Activated CD4-positive, alpha-beta memory T cell treated with anti-CD3 and anti-CD28 coated beads for 36 hours (primary cell): ENCODE results near the gene COIL. TPM values are rescaled to one million over a fixed set of nuclear protein-coding genes. Genes with fewer than 3 reads are reported as not detected.
A peak's percentile ranks its signal among the peaks of the same experiment; 100 is the strongest.
"Not testable (repeated sequence)": the region's sequence is repeated elsewhere in the genome, so short reads cannot be mapped to it uniquely, and the experiment has no call there.

Experiments used
- CTCF ChIA-PET: fragments of 350-600 bp; sonication (Branson Sonifier 250); formaldehyde crosslinking; loops from one replicate; lab custom pipeline; 2021; ENCODE audit warnings: antibody characterized with exemption, inconsistent platforms; lab: Charles Lee
- POLR2A ChIA-PET: fragments of 350-600 bp; sonication (Branson Sonifier 250); formaldehyde crosslinking; loops from one replicate; lab custom pipeline; 2021; ENCODE audit warnings: antibody characterized with exemption; lab: Charles Lee
- DNase-seq: peaks from one replicate; pipeline ENCODE4 v3.0.0-alpha.2; 2020
- H3K27ac Mint-ChIP-seq: one replicate; pipeline ENCODE4 v1.8.0; 2021; ENCODE audit warnings: mixed read lengths
- H3K27me3 Mint-ChIP-seq: one replicate; pipeline ENCODE4 v1.8.0; 2021; ENCODE audit warnings: mixed read lengths
- H3K36me3 Mint-ChIP-seq: one replicate; pipeline ENCODE4 v1.8.0; 2021; ENCODE audit warnings: mixed read lengths
- H3K4me1 Mint-ChIP-seq: one replicate; pipeline ENCODE4 v1.8.0; 2021; ENCODE audit warnings: low read depth, mixed read lengths
- H3K4me3 Mint-ChIP-seq: one replicate; pipeline ENCODE4 v1.8.0; 2021; ENCODE audit warnings: mild to moderate bottlenecking, mixed read lengths
- H3K9me3 Mint-ChIP-seq: one replicate; pipeline ENCODE4 v1.8.0; 2021; ENCODE audit warnings: mixed read lengths
- intact Hi-C: fragments of 100-400 bp; cut with micrococcal nuclease; formaldehyde crosslinking; loops from one replicate; pipeline ENCODE4 v1.15.1; 2023
- total RNA-seq, 2 experiments: library from RNA; stranded (reverse); gene quantifications; one replicate each; pipeline ENCODE4 v1.2.3, GENCODE V29; 2021

COIL gene
- total RNA-seq, 2 experiments from 2014 or later: 16.9 TPM

DNA sequence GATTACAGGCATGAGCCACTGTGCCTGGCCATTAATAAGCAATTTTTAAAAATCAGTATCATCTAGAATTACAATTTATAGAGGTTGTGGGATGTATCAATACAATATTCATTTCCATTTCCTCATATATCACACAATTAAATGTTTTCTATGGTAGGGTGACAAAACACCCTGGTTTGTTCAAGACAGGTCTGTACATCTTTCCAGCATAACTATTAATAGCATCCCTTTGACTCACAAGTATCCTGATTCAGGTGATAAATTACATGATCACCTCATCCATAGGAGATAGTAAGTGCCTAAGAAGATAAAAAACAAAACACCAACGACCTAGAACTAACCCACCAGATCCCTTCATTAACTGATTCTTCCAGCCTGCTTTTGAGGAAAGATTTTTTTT, 13.1 kb downstream of the COIL start:
- Mint-ChIP-seq H3K36me3 (peaks cover 27% of the 10 kb centered on the region), H3K4me3 (no peak overlapping the region), H3K9me3 (no peaks in the 10 kb centered on the region), H3K27me3 (no peaks in the 10 kb centered on the region), H3K4me1 (no peaks in the 10 kb centered on the region), H3K27ac (no peak overlapping the region)
- ChIA-PET CTCF (interaction anchor here (0.6 kb wide), 2 partner anchors 12 to 34 kb away, joined by 3 read pairs; no protein-coding TSS in a partner anchor), POLR2A (no interaction called here)
- intact Hi-C loops: no loop called here
- no peak for DNase-seq

DNA sequence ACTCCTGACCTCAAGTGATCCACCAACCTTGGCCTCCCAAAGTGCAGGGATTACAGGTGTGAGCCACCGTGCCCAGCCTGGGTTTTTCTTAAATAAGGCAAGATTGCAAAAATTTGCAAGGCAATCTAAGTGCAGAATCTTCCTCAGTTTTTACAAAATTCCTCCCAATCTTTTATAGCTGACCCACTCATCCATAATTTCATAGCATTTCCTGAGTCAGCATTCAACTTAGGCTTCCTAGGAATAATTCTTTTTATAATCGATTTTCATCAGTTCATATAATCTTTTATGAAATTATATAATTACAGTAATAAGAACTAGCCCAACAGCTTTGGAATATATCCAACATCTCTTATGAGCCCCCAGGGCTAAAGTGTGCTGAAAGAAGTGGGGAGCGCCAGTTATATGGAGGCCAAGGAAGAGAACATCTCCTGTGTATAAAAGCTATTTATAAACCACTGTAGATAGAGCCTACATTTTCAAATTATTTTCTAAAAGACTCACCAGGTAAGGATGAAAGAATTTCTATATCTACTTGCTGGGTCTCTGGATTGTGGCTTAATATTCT, 14.8 kb downstream of the COIL start:
- Mint-ChIP-seq H3K36me3 (peaks cover 33% of the 10 kb centered on the region), H3K4me1 (no peaks in the 10 kb centered on the region), H3K27me3 (no peaks in the 10 kb centered on the region), H3K9me3 (no peaks in the 10 kb centered on the region), H3K27ac (no peak overlapping the region), H3K4me3 (no peak overlapping the region)
- intact Hi-C loops: no loop called here
- DNase-seq: no peak
- ChIA-PET POLR2A (no interaction called here), CTCF (no interaction called here)

GRCh38 chr17:56943505-56944125, 17.2 kb downstream of the COIL start:
- Mint-ChIP-seq H3K4me3 (no peak overlapping the region), H3K4me1 (peaks cover 1% of the 10 kb centered on the region), H3K9me3 (no peaks in the 10 kb centered on the region), H3K36me3 (peaks cover 33% of the 10 kb centered on the region), H3K27ac (no peak overlapping the region), H3K27me3 (no peaks in the 10 kb centered on the region)
- POLR2A ChIA-PET: no interaction called here
- intact Hi-C loops: no loop called here
- CTCF ChIA-PET: interaction anchor here (5.7 kb wide), 1 partner anchor 125 kb away, joined by 85 read pairs; no protein-coding TSS in a partner anchor
- DNase-seq: no peak

GRCh38 chr17:56939869-56940484, 20.9 kb downstream of the COIL start:
- Mint-ChIP-seq H3K36me3 (peaks cover 45% of the 10 kb centered on the region), H3K27ac (no peak overlapping the region), H3K9me3 (no peaks in the 10 kb centered on the region), H3K4me1 (peaks cover 13% of the 10 kb centered on the region), H3K27me3 (no peaks in the 10 kb centered on the region), H3K4me3 (no peak overlapping the region)
- ChIA-PET POLR2A (interaction anchor here (0.8 to 0.9 kb wide), 2 partner anchors 26 to 46 kb away, joined by 3 to 4 read pairs; partner anchors contain the start of gene TRIM25), CTCF (interaction anchor here (0.5 to 5.7 kb wide), 22 partner anchors 11 to 440 kb away, joined by 3 to 85 read pairs (median 4); partner anchors contain the start of gene SCPEP1)
- no peak for DNase-seq
- intact Hi-C loops: loop anchor here (1.0 kb wide), 2 partner anchors 49 to 121 kb away; no protein-coding TSS in a partner anchor

GRCh38 chr17:56938206-56938605, 22.6 kb downstream of the COIL start:
- H3K27ac Mint-ChIP-seq, POLR2A ChIA-PET, intact Hi-C loops, H3K9me3 Mint-ChIP-seq, DNase-seq, H3K27me3 Mint-ChIP-seq, H3K4me3 Mint-ChIP-seq: not testable (repeated sequence)
- peaks cover 49% of the 10 kb centered on the region for H3K36me3 Mint-ChIP-seq
- H3K4me1 Mint-ChIP-seq: peaks cover 13% of the 10 kb centered on the region
- CTCF ChIA-PET: interaction anchor here (0.9 kb wide), 1 partner anchor 118 kb away, joined by 4 read pairs; no protein-coding TSS in a partner anchor

DNA sequence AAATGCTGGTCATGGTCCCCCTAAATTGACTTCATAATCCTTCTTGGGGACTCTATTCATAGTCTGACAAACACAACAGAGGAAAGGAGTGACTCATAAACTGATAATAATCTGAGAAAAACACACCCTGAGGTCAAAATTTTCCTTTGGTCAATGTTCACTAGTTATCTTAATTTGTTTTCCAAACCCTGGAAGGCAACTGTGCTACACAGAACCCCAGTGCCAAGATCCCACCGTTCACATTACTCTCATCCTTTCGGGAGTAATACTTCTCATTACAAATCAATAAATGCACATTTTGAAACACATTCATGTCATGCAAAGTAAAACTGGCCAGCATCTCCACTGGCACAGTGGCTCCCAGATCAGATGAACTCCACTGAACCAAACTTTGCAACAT, 23.2 kb downstream of the COIL start:
- no peaks in the 10 kb centered on the region for H3K9me3 Mint-ChIP-seq
- DNase-seq: no peak
- CTCF ChIA-PET: interaction anchor here (0.9 kb wide), 1 partner anchor 118 kb away, joined by 4 read pairs; no protein-coding TSS in a partner anchor
- H3K27ac Mint-ChIP-seq: no peak overlapping the region
- H3K4me3 Mint-ChIP-seq: no peak overlapping the region
- H3K27me3 Mint-ChIP-seq: no peaks in the 10 kb centered on the region
- H3K4me1 Mint-ChIP-seq: peaks cover 13% of the 10 kb centered on the region
- H3K36me3 Mint-ChIP-seq: peaks cover 49% of the 10 kb centered on the region
- intact Hi-C loops: no loop called here
- POLR2A ChIA-PET: no interaction called here

GRCh38 chr17:56936697-56937322, 24.0 kb downstream of the COIL start:
- Mint-ChIP-seq H3K4me1 (peaks cover 13% of the 10 kb centered on the region), H3K36me3 (peaks cover 51% of the 10 kb centered on the region), H3K4me3 (no peak overlapping the region), H3K9me3 (no peaks in the 10 kb centered on the region), H3K27me3 (no peaks in the 10 kb centered on the region), H3K27ac (no peak overlapping the region)
- intact Hi-C loops: no loop called here
- POLR2A ChIA-PET: no interaction called here
- DNase-seq: no peak
- CTCF ChIA-PET: interaction anchor here (0.7 to 1.7 kb wide), 2 partner anchors 17 to 117 kb away, joined by 4 to 9 read pairs; no protein-coding TSS in a partner anchor

- ChIA-PET CTCF (interaction anchor here (0.6 kb wide), 1 partner anchor 12 kb away, joined by 3 read pairs; no protein-coding TSS in a partner anchor), POLR2A (no interaction called here)
- DNase-seq: no peak
- Mint-ChIP-seq H3K27me3 (no peaks in the 10 kb centered on the region), H3K4me1 (peaks cover 13% of the 10 kb centered on the region), H3K4me3 (no peak overlapping the region), H3K9me3 (peaks cover 10% of the 10 kb centered on the region), H3K27ac (no peak overlapping the region), H3K36me3 (peaks cover 50% of the 10 kb centered on the region)
- intact Hi-C loops: no loop called here
Measured at GRCh38 chr17:56935461-56935860, 25.4 kb downstream of the COIL start.

DNA sequence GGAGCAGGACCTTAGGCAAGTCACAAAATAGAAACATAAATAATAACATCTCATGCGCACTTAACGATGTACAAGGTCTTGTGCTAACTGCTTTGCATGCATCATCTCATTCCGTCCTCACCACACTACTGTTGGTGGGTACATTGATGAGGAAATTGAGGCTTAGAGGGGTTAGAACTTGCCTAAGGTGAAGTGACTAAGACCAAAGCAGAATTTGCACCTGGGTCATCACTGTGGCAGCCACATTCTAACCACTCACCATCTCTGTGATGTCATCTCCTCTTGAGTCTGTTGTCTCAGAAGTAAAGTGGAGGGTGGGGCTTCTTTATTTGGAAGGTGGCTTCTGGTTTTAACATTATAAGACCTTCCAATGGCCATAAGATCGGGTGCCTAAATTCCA, 26.6 kb downstream of the COIL start:
- intact Hi-C loops: no loop called here
- H3K36me3 Mint-ChIP-seq: peaks cover 48% of the 10 kb centered on the region
- peak; percentile 27 for DNase-seq
- ChIA-PET CTCF (no interaction called here), POLR2A (interaction anchor here (1.4 kb wide), 1 partner anchor 21 kb away, joined by 4 read pairs; the partner anchor contains the start of gene TRIM25)
- no peaks in the 10 kb centered on the region for H3K27me3 Mint-ChIP-seq
- H3K4me3 Mint-ChIP-seq: no peak overlapping the region
- peaks cover 13% of the 10 kb centered on the region for H3K4me1 Mint-ChIP-seq
- H3K9me3 Mint-ChIP-seq: peaks cover 19% of the 10 kb centered on the region
- no peak overlapping the region for H3K27ac Mint-ChIP-seq

DNA sequence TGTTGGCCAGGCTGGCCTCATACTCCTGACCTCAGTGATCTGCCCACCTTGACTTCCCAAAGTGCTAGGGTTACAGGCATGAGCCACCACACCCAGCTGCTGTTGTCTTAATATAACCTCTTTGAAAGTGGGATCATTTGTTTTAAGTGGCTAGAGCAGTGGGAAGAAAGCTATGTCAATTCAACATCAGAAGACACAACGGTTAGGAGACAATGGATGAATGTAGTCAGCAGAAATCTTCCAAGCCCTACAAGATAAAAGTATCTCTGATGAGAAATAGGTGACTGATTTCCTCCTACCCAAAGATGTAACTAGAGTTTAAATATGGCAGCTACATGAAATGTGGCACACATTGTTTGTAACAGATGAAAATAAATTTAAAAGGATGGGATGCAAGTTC, 27.0 kb downstream of the COIL start:
- no peaks in the 10 kb centered on the region for H3K27me3 Mint-ChIP-seq
- H3K36me3 Mint-ChIP-seq: peaks cover 45% of the 10 kb centered on the region
- H3K27ac Mint-ChIP-seq: no peak overlapping the region
- POLR2A ChIA-PET: interaction anchor here (1.4 kb wide), 1 partner anchor 20 kb away, joined by 4 read pairs; the partner anchor contains the start of gene TRIM25
- intact Hi-C loops: no loop called here
- H3K4me1 Mint-ChIP-seq: peaks cover 13% of the 10 kb centered on the region
- CTCF ChIA-PET: no interaction called here
- DNase-seq: no peak
- H3K9me3 Mint-ChIP-seq: peaks cover 22% of the 10 kb centered on the region
- H3K4me3 Mint-ChIP-seq: no peak overlapping the region

DNA sequence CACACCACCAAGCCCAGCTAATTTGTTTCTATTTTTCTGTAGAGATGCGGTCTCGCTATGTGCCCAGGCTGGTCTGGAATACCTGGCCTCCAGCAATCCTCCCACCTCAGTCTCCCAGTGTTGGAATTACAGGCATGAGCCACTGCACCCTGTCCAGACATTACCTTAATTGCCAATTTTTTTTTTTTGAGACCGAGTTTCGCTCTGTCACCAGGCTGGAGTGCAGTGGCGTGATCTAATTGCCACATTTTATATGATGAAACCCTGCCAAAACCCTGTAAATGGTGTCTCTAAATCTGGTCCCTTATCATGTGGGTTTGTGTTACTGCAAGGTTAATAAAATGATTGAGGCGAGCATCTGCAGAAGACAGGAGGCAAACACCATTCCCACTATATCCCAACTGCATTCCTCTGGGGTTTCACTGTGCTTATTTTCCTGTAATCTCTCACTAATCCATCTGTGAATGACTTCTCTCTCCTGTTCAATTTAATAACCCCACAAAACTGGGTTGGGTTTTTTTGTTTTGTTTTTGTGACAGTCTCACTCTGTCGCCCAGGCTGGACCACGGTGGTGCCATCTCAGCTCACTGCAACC, 27.6 kb downstream of the COIL start:
- Mint-ChIP-seq H3K4me1 (peaks cover 10% of the 10 kb centered on the region), H3K4me3 (no peak overlapping the region), H3K9me3 (peaks cover 22% of the 10 kb centered on the region), H3K27me3 (no peaks in the 10 kb centered on the region), H3K27ac (no peak overlapping the region), H3K36me3 (peaks cover 41% of the 10 kb centered on the region)
- intact Hi-C loops: no loop called here
- CTCF ChIA-PET: interaction anchor here (1.5 kb wide), 1 partner anchor 113 kb away, joined by 4 read pairs; no protein-coding TSS in a partner anchor
- DNase-seq: no peak
- POLR2A ChIA-PET: interaction anchor here (1.4 kb wide), 1 partner anchor 20 kb away, joined by 4 read pairs; the partner anchor contains the start of gene TRIM25
